Middle frontal gyrus (tissue), 1 donor: ENCODE data around the gene VPS41.

Experiments used
- DNase-seq: peaks from one replicate; pipeline ENCODE4 v3.0.0-alpha.2; 2015; ENCODE audit warnings: low spot score; ENCODE audit errors: extremely low spot score

VPS41 gene

GRCh38 chr7:38907066-38907465 is 1.9 kb downstream of the VPS41 start:
- DNase-seq, result no peak

GRCh38 chr7:38905056-38905759 is 3.8 kb downstream of the VPS41 start:
- DNase-seq, result no peak

GRCh38 chr7:38903057-38903456 is 5.9 kb downstream of the VPS41 start:
- no peak for DNase-seq

GRCh38 chr7:38902449-38902848 is 6.5 kb downstream of the VPS41 start:
- DNase-seq, result no peak

- DNase-seq, result no peak
These were observed 15.9 kb downstream of the VPS41 start for GRCh38 chr7:38893061-38893460.

GRCh38 chr7:38890597-38890996 is 18.4 kb downstream of the VPS41 start:
- no peak for DNase-seq

- DNase-seq, result no peak
These were observed 19.0 kb downstream of the VPS41 start for GRCh38 chr7:38889872-38890432.

- no peak for DNase-seq
These were observed 19.9 kb downstream of the VPS41 start for GRCh38 chr7:38889079-38889478.

- no peak for DNase-seq
These were observed 22.7 kb downstream of the VPS41 start for GRCh38 chr7:38886265-38886664.

- no peak for DNase-seq
These were observed 25.3 kb downstream of the VPS41 start for GRCh38 chr7:38883706-38884105.

- DNase-seq, result no peak
These were observed 26.9 kb downstream of the VPS41 start for GRCh38 chr7:38881947-38882684.

GRCh38 chr7:38881015-38881414 is 28.0 kb downstream of the VPS41 start:
- DNase-seq, result no peak

- no peak for DNase-seq
These were observed 28.5 kb downstream of the VPS41 start for GRCh38 chr7:38880454-38880853.

GRCh38 chr7:38880035-38880434 is 29.0 kb downstream of the VPS41 start:
- no peak for DNase-seq

- DNase-seq, result no peak
These were observed 30.1 kb downstream of the VPS41 start for GRCh38 chr7:38878694-38879457.

GRCh38 chr7:38873433-38873832 is 35.6 kb downstream of the VPS41 start:
- DNase-seq, result no peak

GRCh38 chr7:38872202-38872601 is 36.8 kb downstream of the VPS41 start:
- no peak for DNase-seq

GRCh38 chr7:38870147-38870546 is 38.8 kb downstream of the VPS41 start:
- no peak for DNase-seq

GRCh38 chr7:38863601-38864291 is 45.2 kb downstream of the VPS41 start:
- DNase-seq, result no peak

- no peak for DNase-seq
These were observed 46.3 kb downstream of the VPS41 start for GRCh38 chr7:38862666-38863065.

- DNase-seq, result no peak
These were observed 50.6 kb downstream of the VPS41 start for GRCh38 chr7:38858259-38858884.
